HG03108 (cell line): Measurements from ENCODE around the gene SIN3B.

ENCODE experiments used
- ATAC-seq: cut with Tn5 transposase; IDR thresholded peaks from one replicate; pipeline ENCODE4 v1.9.1; 2021; ENCODE audit warnings: moderate library complexity; ENCODE audit not compliant: unreplicated experiment

The SIN3B gene

GRCh38 chr19:16887353-16888265 is 58.4 kb downstream of the SIN3B start:
- no peak for ATAC-seq

GRCh38 chr19:16888629-16889365 is 59.6 kb downstream of the SIN3B start, which contains the start of gene F2RL3:
Gene F2RL3, plus strand, starts transcription at chr19:16888999. Its CDS starts 191 bp downstream, at chr19:16889190.
- ATAC-seq = peak; percentile 44

GRCh38 chr19:16889366-16889882 is 60.2 kb downstream of the SIN3B start:
- ATAC-seq = no peak

- ATAC-seq = no peak
Measured at GRCh38 chr19:16889883-16890460, 60.8 kb downstream of the SIN3B start.

GRCh38 chr19:16890461-16891184 is 61.4 kb downstream of the SIN3B start:
- no peak for ATAC-seq

- ATAC-seq = no peak
Measured at GRCh38 chr19:16891696-16892382, 62.6 kb downstream of the SIN3B start.

- no peak for ATAC-seq
Measured at GRCh38 chr19:16892436-16892835, 63.2 kb downstream of the SIN3B start.

GRCh38 chr19:16892868-16893685 is 63.9 kb downstream of the SIN3B start:
- ATAC-seq = no peak

- ATAC-seq = no peak
Measured at GRCh38 chr19:16893686-16893989, 64.4 kb downstream of the SIN3B start.

GRCh38 chr19:16894080-16894479 is 64.9 kb downstream of the SIN3B start:
- no peak for ATAC-seq

- ATAC-seq = no peak
Measured at GRCh38 chr19:16895467-16896145, 66.4 kb downstream of the SIN3B start.

- peak; percentile 22 for ATAC-seq
Measured at GRCh38 chr19:16896146-16897028, 67.2 kb downstream of the SIN3B start.

GRCh38 chr19:16897029-16897855 is 68.0 kb downstream of the SIN3B start:
- peak; percentile 30 for ATAC-seq

- no peak for ATAC-seq
Measured at GRCh38 chr19:16897856-16898161, 68.6 kb downstream of the SIN3B start.

GRCh38 chr19:16898361-16899015 is 69.3 kb downstream of the SIN3B start:
- ATAC-seq = no peak

- ATAC-seq = no peak
Measured at GRCh38 chr19:16899566-16900075, 70.4 kb downstream of the SIN3B start.
